Measurements from ENCODE around the gene LAMTOR2. TPM values are rescaled to one million over a fixed set of nuclear protein-coding genes. Genes with fewer than 3 reads are reported as not detected.

Gene LAMTOR2
- polyA plus RNA-seq, 1 donor from 2014 or later = 81.3 TPM

DNA sequence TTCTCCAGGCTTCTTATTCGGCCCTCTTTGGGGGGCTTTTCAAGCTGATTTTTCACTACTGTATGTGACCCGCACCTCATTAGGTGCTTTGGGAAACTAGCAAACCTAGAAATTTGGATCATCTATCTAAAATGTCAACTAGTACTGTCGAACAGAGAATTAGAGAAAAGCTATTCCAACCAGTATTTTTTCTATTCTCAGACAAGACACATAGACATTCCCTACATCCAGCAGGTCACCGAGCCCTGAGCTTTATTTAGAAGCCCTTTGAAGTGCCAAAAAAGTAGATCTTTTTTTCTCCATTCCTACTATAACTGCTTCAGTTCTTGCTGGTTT is 33.5 kb upstream of the LAMTOR2 start:
- peak overlapping the region; percentile 82 for H3K27ac ChIP-seq (ENCODE audit: low read length)
- H3K9me2 ChIP-seq (ENCODE audit: insufficient read depth, low read length) = no peaks in the 10 kb centered on the region
- no peaks in the 10 kb centered on the region for H3F3A ChIP-seq (ENCODE audit: insufficient read depth, low read length, poor library complexity, severe bottlenecking)
- peaks cover 21% of the 10 kb centered on the region for H3K79me2 ChIP-seq (replicated peaks; ENCODE audit: insufficient read depth, low read length)
- peak overlapping the region; percentile 96 for H2AFZ ChIP-seq (ENCODE audit: low read depth, low read length)
- no peaks in the 10 kb centered on the region for H3K27me3 ChIP-seq (ENCODE audit: insufficient read depth, low read depth, low read length)
- TF ChIP-seq EZH2 (IDR thresholded peaks at IDR 0.05; ENCODE audit: borderline replicate concordance, insufficient read depth, low read length, poor library complexity, severe bottlenecking) (no peak), EP300 (conservative IDR thresholded peaks at IDR 0.05; ENCODE audit: poor library complexity, severe bottlenecking) (no peak), TAF1 (IDR thresholded peaks at IDR 0.05; ENCODE audit: low read depth) (peak; percentile 49), SMC3 (conservative IDR thresholded peaks at IDR 0.05; ENCODE audit: poor library complexity) (no peak), MXI1 (conservative IDR thresholded peaks at IDR 0.05; ENCODE audit: poor library complexity, severe bottlenecking) (no peak), POLR2AphosphoS5 (IDR thresholded peaks at IDR 0.05) (peak; percentile 2), RAD21 (conservative IDR thresholded peaks at IDR 0.05) (no peak)
- TF ChIP-seq, protein P1, sequence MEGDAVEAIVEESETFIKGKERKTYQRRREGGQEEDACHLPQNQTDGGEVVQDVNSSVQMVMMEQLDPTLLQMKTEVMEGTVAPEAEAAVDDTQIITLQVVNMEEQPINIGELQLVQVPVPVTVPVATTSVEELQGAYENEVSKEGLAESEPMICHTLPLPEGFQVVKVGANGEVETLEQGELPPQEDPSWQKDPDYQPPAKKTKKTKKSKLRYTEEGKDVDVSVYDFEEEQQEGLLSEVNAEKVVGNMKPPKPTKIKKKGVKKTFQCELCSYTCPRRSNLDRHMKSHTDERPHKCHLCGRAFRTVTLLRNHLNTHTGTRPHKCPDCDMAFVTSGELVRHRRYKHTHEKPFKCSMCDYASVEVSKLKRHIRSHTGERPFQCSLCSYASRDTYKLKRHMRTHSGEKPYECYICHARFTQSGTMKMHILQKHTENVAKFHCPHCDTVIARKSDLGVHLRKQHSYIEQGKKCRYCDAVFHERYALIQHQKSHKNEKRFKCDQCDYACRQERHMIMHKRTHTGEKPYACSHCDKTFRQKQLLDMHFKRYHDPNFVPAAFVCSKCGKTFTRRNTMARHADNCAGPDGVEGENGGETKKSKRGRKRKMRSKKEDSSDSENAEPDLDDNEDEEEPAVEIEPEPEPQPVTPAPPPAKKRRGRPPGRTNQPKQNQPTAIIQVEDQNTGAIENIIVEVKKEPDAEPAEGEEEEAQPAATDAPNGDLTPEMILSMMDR (IDR thresholded peaks at IDR 0.05; ENCODE audit: poor library complexity, severe bottlenecking) = no peak
- H3K4me3 ChIP-seq (ENCODE audit: low read length) = peak overlapping the region; percentile 93
- peak overlapping the region; percentile 68 for H3K4me2 ChIP-seq (ENCODE audit: low read length)
- H3K9ac ChIP-seq (ENCODE audit: low read length) = peak overlapping the region; percentile 89
- H3K9me3 ChIP-seq (ENCODE audit: low read length) = no peaks in the 10 kb centered on the region
- H4K20me1 ChIP-seq (ENCODE audit: insufficient read depth) = no peaks in the 10 kb centered on the region
- no peaks in the 10 kb centered on the region for H3K36me3 ChIP-seq (ENCODE audit: insufficient read depth, low read length)

DNA sequence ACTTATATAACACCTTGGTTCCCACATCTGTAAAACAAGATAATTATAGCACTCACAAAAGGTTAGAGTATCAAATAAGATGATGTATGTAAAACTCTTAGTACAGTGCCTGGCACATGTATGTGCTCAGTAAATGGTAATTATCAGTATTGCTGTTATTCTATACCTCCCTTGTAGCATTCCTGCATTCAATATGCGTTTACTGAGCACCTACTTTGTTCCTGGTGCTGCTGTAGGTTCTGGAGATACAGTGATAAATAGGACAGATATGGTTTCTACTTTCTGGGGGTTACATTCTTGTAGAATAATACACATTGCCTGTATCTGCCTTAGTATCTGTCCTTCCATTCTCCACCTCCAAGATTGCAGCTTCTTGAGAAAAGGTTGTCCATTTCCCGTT is 32.6 kb upstream of the LAMTOR2 start:
- H3K4me2 ChIP-seq (ENCODE audit: low read length) = no peak overlapping the region
- no peaks in the 10 kb centered on the region for H3K27me3 ChIP-seq (ENCODE audit: insufficient read depth, low read depth, low read length)
- no peak overlapping the region for H3K27ac ChIP-seq (ENCODE audit: low read length)
- no peaks in the 10 kb centered on the region for H3K36me3 ChIP-seq (ENCODE audit: insufficient read depth, low read length)
- TF ChIP-seq TAF1 (IDR thresholded peaks at IDR 0.05; ENCODE audit: low read depth) = no peak
- no peak for TF ChIP-seq RAD21 (conservative IDR thresholded peaks at IDR 0.05)
- TF ChIP-seq EP300 (conservative IDR thresholded peaks at IDR 0.05; ENCODE audit: poor library complexity, severe bottlenecking) = no peak
- no peak for TF ChIP-seq REST (IDR thresholded peaks at IDR 0.05; ENCODE audit: borderline replicate concordance)
- TF ChIP-seq EZH2 (IDR thresholded peaks at IDR 0.05; ENCODE audit: borderline replicate concordance, insufficient read depth, low read length, poor library complexity, severe bottlenecking) = no peak
- TF ChIP-seq SMC3 (conservative IDR thresholded peaks at IDR 0.05; ENCODE audit: poor library complexity) = no peak
- no peak for TF ChIP-seq MXI1 (conservative IDR thresholded peaks at IDR 0.05; ENCODE audit: poor library complexity, severe bottlenecking)
- TF ChIP-seq, protein P1 (IDR thresholded peaks at IDR 0.05; ENCODE audit: poor library complexity, severe bottlenecking) = no peak
- no peak for TF ChIP-seq POLR2AphosphoS5 (IDR thresholded peaks at IDR 0.05)
- peaks cover 21% of the 10 kb centered on the region for H3K79me2 ChIP-seq (replicated peaks; ENCODE audit: insufficient read depth, low read length)
- H3F3A ChIP-seq (ENCODE audit: insufficient read depth, low read length, poor library complexity, severe bottlenecking) = no peaks in the 10 kb centered on the region
- H3K9me3 ChIP-seq (ENCODE audit: low read length) = no peaks in the 10 kb centered on the region
- no peaks in the 10 kb centered on the region for H4K20me1 ChIP-seq (ENCODE audit: insufficient read depth)
- H3K4me3 ChIP-seq (ENCODE audit: low read length) = no peak overlapping the region
- no peak overlapping the region for H3K9ac ChIP-seq (ENCODE audit: low read length)
- H3K9me2 ChIP-seq (ENCODE audit: insufficient read depth, low read length) = no peaks in the 10 kb centered on the region
- no peak overlapping the region for H2AFZ ChIP-seq (ENCODE audit: low read depth, low read length)
